Stimulated activated naive CD8-positive, alpha-beta T cell treated with anti-CD3 and anti-CD28 coated beads, Interleukin-15, amount 100 ng/mL, for 72 hours (primary cell): ENCODE measurements around the gene ST7.
"Not testable (repeated sequence)": the region's sequence is repeated elsewhere in the genome, so short reads cannot be mapped to it uniquely, and the experiment has no call there.

Experiments used
- ATAC-seq: fragments of 150-1000 bp; cut with Tn5 transposase; 2 replicates; pipeline ENCODE4 v1.10.0; 2021; ENCODE audit warnings: mild to moderate bottlenecking, moderate library complexity
- DNase-seq, 2 donors: peaks; one replicate each; pipeline ENCODE4 v3.0.0; 2021 to 2022
- H3K27ac Mint-ChIP-seq, 2 donors: one replicate each; pipeline ENCODE4 v1.8.0; 2022; ENCODE audit warnings: mild to moderate bottlenecking in 2 of 2, mixed read lengths in 2 of 2, moderate library complexity in 2 of 2
- H3K27me3 Mint-ChIP-seq: one replicate; pipeline ENCODE4 v1.8.0; 2022; ENCODE audit warnings: mixed read lengths
- H3K4me1 Mint-ChIP-seq: one replicate; pipeline ENCODE4 v1.8.0; 2022; ENCODE audit warnings: mild to moderate bottlenecking, mixed read lengths
- H3K4me3 Mint-ChIP-seq, 2 donors: one replicate each; pipeline ENCODE4 v1.8.0; 2022; ENCODE audit warnings: mild to moderate bottlenecking in 2 of 2, mixed read lengths in 2 of 2, moderate library complexity in 1 of 2
- H3K9me3 Mint-ChIP-seq, 2 donors: one replicate each; pipeline ENCODE4 v1.8.0; 2022; ENCODE audit warnings: mixed read lengths in 2 of 2

Gene ST7

DNA sequence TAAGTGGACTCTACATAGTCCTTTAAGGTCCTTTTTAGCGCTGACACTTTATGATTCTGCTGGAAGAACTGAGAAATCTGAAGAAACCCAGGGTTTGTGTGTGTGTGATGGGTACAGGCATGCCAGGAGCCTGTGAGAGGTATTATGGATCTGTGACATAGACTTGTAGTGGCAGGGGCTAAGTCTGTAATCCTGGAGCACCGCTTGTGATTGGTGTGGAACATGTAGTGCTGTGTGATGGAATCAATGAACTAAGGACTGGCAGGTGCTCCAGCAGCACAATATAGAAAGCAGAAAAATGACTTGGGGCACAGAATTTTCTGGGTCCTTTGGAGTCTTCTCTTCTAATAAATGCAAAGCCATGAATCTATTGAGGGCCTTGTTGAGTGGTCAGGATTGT is 163.9 kb downstream of the ST7 start:
- no peak for DNase-seq
- Mint-ChIP-seq H3K4me3 (no peak overlapping the region), H3K27me3 (peaks cover 10% of the 10 kb centered on the region), H3K9me3 (no peaks in the 10 kb centered on the region), H3K27ac (no peak overlapping the region), H3K4me1 (peaks cover 13% of the 10 kb centered on the region)
- ATAC-seq = no peak

DNA sequence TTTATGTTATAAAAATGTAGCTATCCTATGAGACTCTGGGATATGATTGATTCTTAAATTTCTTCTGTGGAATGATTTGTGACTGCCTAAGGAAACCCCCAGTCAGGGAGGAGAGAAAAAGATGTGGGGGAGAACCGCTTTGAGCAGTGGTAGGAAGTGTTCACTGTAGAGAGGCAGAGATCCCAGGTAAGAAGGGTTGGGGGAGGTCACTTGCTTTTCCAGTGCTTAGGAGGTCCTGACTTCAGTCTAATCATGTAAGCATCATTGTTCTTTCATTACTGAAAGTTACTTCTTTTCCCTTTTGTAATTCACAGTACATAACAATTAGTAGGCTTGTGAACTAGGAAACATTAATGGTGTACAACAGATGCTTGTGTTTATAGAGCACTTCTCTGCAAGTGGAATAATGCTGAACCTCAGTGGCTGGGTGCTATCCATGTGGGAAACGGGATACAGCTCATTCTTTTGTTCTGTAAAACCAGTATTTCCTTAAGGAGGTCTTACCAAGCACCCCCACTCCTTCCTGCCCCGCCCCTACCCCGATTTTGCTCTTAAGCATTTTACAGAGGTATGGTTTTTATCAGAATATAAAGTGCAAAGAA is 165.4 kb downstream of the ST7 start:
- H3K4me3 Mint-ChIP-seq = no peak overlapping the region
- H3K4me1 Mint-ChIP-seq = peaks cover 6% of the 10 kb centered on the region
- ATAC-seq (no peak), DNase-seq (no peak)
- peaks cover 10% of the 10 kb centered on the region for H3K27me3 Mint-ChIP-seq
- no peak overlapping the region for H3K27ac Mint-ChIP-seq
- no peaks in the 10 kb centered on the region for H3K9me3 Mint-ChIP-seq

DNA sequence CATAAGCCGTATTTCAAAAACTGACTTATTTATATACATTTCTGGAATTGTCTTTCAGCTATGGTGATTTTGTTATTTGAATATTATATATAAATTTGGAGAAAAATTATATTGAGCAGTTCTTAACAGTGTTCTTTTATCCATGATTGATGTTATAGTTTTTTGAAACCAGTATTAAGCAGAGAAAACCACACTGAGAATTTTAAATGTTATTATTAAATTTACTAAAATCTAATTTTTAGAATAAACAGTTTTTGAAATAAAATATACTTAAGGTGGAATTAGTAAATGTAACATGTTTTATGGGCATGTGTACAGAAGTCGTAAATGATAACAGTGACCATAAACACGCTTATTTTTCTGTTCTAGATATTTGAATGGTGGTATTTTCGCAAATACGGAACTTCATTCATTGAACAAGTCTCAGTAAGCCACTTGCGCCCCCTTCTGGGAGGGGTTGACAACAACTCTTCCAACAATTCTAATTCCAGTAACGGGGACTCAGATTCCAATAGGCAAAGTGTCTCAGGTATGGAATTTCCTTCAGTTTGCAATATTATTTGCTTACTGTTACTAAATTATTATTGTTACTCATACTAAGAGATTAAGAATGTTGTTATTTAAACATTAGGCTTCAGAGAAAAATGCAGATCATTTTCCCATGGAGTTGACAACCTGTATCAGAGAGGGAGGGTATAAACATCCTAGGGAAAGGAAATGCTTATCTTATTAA is 166.1 kb downstream of the ST7 start:
- DNase-seq (peak; percentile 56 to 63), ATAC-seq (no peak)
- no peak overlapping the region for H3K27ac Mint-ChIP-seq
- H3K27me3 Mint-ChIP-seq = peaks cover 10% of the 10 kb centered on the region
- no peak overlapping the region for H3K4me3 Mint-ChIP-seq
- no peaks in the 10 kb centered on the region for H3K9me3 Mint-ChIP-seq
- H3K4me1 Mint-ChIP-seq = peaks cover 6% of the 10 kb centered on the region

DNA sequence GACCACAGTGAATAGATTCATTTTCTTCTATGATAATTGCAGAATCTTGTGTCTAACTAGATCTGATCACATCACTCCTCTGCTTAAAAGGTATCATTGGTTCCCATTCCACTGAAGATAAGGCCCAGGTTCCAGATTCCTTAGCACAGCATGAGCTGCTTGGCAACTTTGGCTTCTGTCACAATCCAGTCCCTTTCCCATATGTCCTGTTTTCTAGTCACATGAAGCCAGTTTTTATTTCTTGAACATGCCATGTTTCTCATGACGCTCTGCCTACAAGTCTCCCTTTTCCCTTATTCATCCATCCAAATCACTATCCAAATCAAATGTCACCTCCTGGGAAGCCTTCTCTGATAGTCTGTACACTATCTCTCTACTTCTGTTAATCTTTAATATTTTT is 167.0 kb downstream of the ST7 start:
- H3K27ac Mint-ChIP-seq, H3K9me3 Mint-ChIP-seq, ATAC-seq, DNase-seq, H3K4me3 Mint-ChIP-seq: not testable (repeated sequence)
- H3K4me1 Mint-ChIP-seq = peaks cover 13% of the 10 kb centered on the region
- H3K27me3 Mint-ChIP-seq = peaks cover 10% of the 10 kb centered on the region

GRCh38 chr7:117122036-117122435 is 168.7 kb downstream of the ST7 start:
- peaks cover 10% of the 10 kb centered on the region for H3K27me3 Mint-ChIP-seq
- not testable (repeated sequence) for DNase-seq, H3K9me3 Mint-ChIP-seq, H3K27ac Mint-ChIP-seq, H3K4me3 Mint-ChIP-seq, ATAC-seq
- peaks cover 13% of the 10 kb centered on the region for H3K4me1 Mint-ChIP-seq

GRCh38 chr7:117122536-117122935 is 169.2 kb downstream of the ST7 start:
- ATAC-seq (no peak), DNase-seq (no peak)
- Mint-ChIP-seq H3K27ac (no peak overlapping the region), H3K9me3 (no peaks in the 10 kb centered on the region), H3K4me3 (no peak overlapping the region), H3K27me3 (peaks cover 10% of the 10 kb centered on the region), H3K4me1 (peaks cover 13% of the 10 kb centered on the region)

- H3K27ac Mint-ChIP-seq = no peak overlapping the region
- no peak for ATAC-seq
- H3K4me3 Mint-ChIP-seq = no peak overlapping the region
- no peaks in the 10 kb centered on the region for H3K9me3 Mint-ChIP-seq
- DNase-seq = no peak
- peaks cover 11% of the 10 kb centered on the region for H3K4me1 Mint-ChIP-seq
- H3K27me3 Mint-ChIP-seq = peaks cover 3% of the 10 kb centered on the region
Measured at GRCh38 chr7:117123311-117123926, 170.1 kb downstream of the ST7 start.

- no peaks in the 10 kb centered on the region for H3K27me3 Mint-ChIP-seq
- H3K9me3 Mint-ChIP-seq = no peaks in the 10 kb centered on the region
- peak overlapping the region; percentile 43 to 54 for H3K27ac Mint-ChIP-seq
- peak; percentile 100 for ATAC-seq
- peak; percentile 67 to 86 for DNase-seq
- peak overlapping the region; percentile 15 to 20 for H3K4me3 Mint-ChIP-seq
- H3K4me1 Mint-ChIP-seq = peaks cover 7% of the 10 kb centered on the region
Measured at GRCh38 chr7:117124591-117125220, 171.4 kb downstream of the ST7 start.

DNA sequence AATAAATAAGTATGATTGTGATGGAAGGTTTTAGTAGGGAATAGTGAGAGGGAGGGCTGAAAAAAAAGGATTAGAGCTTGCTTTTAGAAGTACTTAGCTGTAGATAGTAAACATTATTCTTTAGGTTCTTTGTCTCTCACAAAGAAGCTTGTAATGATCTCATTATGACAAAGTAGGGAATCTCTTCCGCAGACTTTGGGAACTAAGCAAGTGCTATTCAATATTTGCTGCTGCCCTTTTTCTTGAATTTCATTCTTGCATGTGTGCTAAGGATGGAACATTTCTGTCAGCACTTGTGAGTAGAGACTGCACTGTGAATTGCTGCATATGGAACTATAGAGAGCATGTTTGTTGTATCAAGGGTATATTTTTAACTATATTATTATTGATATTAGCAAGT is 173.4 kb downstream of the ST7 start:
- H3K4me3 Mint-ChIP-seq = no peak overlapping the region
- H3K27me3 Mint-ChIP-seq = no peaks in the 10 kb centered on the region
- ATAC-seq = no peak
- no peak for DNase-seq
- H3K4me1 Mint-ChIP-seq = peaks cover 7% of the 10 kb centered on the region
- no peak overlapping the region for H3K27ac Mint-ChIP-seq
- H3K9me3 Mint-ChIP-seq = no peaks in the 10 kb centered on the region

GRCh38 chr7:117127585-117128168 is 174.4 kb downstream of the ST7 start:
- DNase-seq (peak; percentile 22 to 32), ATAC-seq (peak; percentile 41)
- H3K4me1 Mint-ChIP-seq = peaks cover 7% of the 10 kb centered on the region
- no peaks in the 10 kb centered on the region for H3K27me3 Mint-ChIP-seq
- H3K27ac Mint-ChIP-seq = no peak overlapping the region
- H3K4me3 Mint-ChIP-seq = no peak overlapping the region
- H3K9me3 Mint-ChIP-seq = no peaks in the 10 kb centered on the region

- Mint-ChIP-seq H3K27me3 (no peaks in the 10 kb centered on the region), H3K27ac (no peak overlapping the region), H3K4me1 (peaks cover 8% of the 10 kb centered on the region), H3K4me3 (no peak overlapping the region), H3K9me3 (no peaks in the 10 kb centered on the region)
- ATAC-seq (no peak), DNase-seq (no peak)
Measured at GRCh38 chr7:117129521-117129955, 176.2 kb downstream of the ST7 start.

DNA sequence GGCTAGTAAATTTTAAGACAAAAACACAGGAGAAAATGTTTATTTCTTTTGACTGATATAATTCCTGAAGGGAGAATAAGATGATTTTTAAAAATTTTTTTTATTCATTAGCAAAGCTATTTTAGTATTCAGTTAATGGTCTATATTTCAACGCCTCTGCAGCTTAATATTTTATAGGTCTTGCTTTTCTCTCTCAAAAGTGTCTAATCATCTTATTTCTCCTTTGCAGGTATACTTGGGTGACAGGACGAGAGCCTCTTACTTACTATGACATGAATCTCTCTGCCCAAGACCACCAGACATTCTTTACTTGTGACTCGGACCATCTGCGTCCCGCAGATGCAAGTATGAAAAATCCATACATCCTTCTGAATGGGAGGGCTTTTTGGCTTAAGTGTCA is 177.0 kb downstream of the ST7 start:
- no peaks in the 10 kb centered on the region for H3K9me3 Mint-ChIP-seq
- H3K27ac Mint-ChIP-seq = no peak overlapping the region
- H3K4me1 Mint-ChIP-seq = peaks cover 10% of the 10 kb centered on the region
- no peak overlapping the region for H3K4me3 Mint-ChIP-seq
- no peaks in the 10 kb centered on the region for H3K27me3 Mint-ChIP-seq
- ATAC-seq (no peak), DNase-seq (no peak)

GRCh38 chr7:117132321-117133120 is 179.2 kb downstream of the ST7 start:
- no peak overlapping the region for H3K4me3 Mint-ChIP-seq
- no peak for ATAC-seq

DNA sequence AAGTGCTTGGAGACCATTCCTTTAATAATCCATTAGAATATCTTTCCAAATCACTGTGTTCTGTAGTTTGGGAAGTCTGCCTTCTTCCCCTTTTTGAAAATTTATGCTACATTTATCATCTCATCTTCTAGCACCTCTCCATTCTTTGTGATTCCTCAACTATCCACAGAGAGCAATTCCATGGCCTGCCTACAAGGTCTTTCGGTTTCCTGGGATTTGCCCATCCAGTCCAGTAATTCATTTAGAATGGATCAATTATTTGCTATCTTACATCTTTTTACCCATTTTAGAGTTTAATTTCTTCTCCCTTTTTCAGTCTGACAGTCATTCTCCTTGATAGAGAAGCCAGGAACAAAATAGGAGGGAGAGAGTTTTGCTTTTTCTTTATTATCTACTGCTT is 179.8 kb downstream of the ST7 start:
- no peaks in the 10 kb centered on the region for H3K27me3 Mint-ChIP-seq
- no peak overlapping the region for H3K27ac Mint-ChIP-seq
- H3K4me3 Mint-ChIP-seq = no peak overlapping the region
- peaks cover 10% of the 10 kb centered on the region for H3K4me1 Mint-ChIP-seq
- no peaks in the 10 kb centered on the region for H3K9me3 Mint-ChIP-seq
- DNase-seq (no peak), ATAC-seq (no peak)

More at GRCh38 chr7:117132321-117133120, 179.2 kb downstream of the ST7 start:
- Mint-ChIP-seq H3K9me3 (no peaks in the 10 kb centered on the region), H3K4me1 (peaks cover 10% of the 10 kb centered on the region), H3K27me3 (no peaks in the 10 kb centered on the region), H3K27ac (no peak overlapping the region)
- DNase-seq = no peak

GRCh38 chr7:117134411-117134810 is 181.1 kb downstream of the ST7 start:
- Mint-ChIP-seq H3K4me1 (peaks cover 10% of the 10 kb centered on the region), H3K9me3 (no peaks in the 10 kb centered on the region), H3K4me3 (no peak overlapping the region), H3K27me3 (no peaks in the 10 kb centered on the region), H3K27ac (no peak overlapping the region)
- DNase-seq = no peak
- ATAC-seq = no peak
